HCT116 (cell line): ENCODE measurements around the gene ARMS2. TPM values are rescaled to one million over a fixed set of nuclear protein-coding genes. Genes with fewer than 3 reads are reported as not detected.

Experiments
- ATAC-seq: fragments of 200-7000 bp; cut with Tn5 transposase; 2 replicates; pipeline ENCODE4 v1.9.1; 2020; ENCODE audit warnings: mild to moderate bottlenecking, moderate library complexity
- BruUV-seq: library from RNA; stranded (reverse); fragments of 400-500 nt; replicated peaks from 2 replicates; lab custom pipeline; 2021; lab: Mats Ljungman, UMichigan
- CTCF ChIA-PET: fragments of 300-600 bp; sonication (Branson Sonifier 250); formaldehyde crosslinking; loops from one replicate; lab custom pipeline; 2021; ENCODE audit warnings: antibody characterized with exemption; lab: Charles Lee
- POLR2A ChIA-PET: fragments of 300-600, 350-600 bp; sonication (Branson Sonifier 250); formaldehyde crosslinking; loops from one replicate; lab custom pipeline; 2021; ENCODE audit warnings: antibody characterized with exemption; lab: Charles Lee
- RAD21 ChIA-PET, 2 experiments: fragments of 300-600 bp; sonication (Branson Sonifier 250); formaldehyde crosslinking; loops; one replicate each; lab custom pipeline; 2023; ENCODE audit warnings: low total read pairs in 2 of 2; ENCODE audit not compliant: uncharacterized antibody in 2 of 2, unreplicated experiment in 2 of 2, low non-redundant PET in 1 of 2; lab: Charles Lee
- DNase-seq: peaks from one replicate; pipeline ENCODE4 v3.0.0-alpha.2; 2010; ENCODE audit warnings: low read depth, low spot score
- H2AFZ ChIP-seq: fragments of 200-600 bp; shearing (Covaris generic), sonication (generic); 2 replicates; pipeline ENCODE4 v1.6.1; 2017; ENCODE audit warnings: low read depth, mixed run types, mixed read lengths, antibody characterized with exemption, low read length; ENCODE audit not compliant: poor library complexity, severe bottlenecking
- H3K27ac ChIP-seq: 2 replicates; pipeline ENCODE4 v1.5.1; 2012; ENCODE audit warnings: low read depth, low read length
- H3K27me3 ChIP-seq: fragments of 200-600 bp; sonication (generic); 2 replicates; pipeline ENCODE4 v1.6.1; 2016; ENCODE audit warnings: mixed run types, low read length, mixed read lengths; ENCODE audit not compliant: insufficient read depth
- H3K36me3 ChIP-seq, 2 experiments: fragments of 200-500 bp in 1 of 2; fragments of 200-600 bp in 1 of 2; sonication (Bioruptor generic) in 1 of 2; sonication (generic) in 1 of 2; 2 replicates each; pipeline versions ENCODE4 v1.5.1 to v1.6.1; 2014 to 2016; ENCODE audit warnings: low read length in 2 of 2, inconsistent platforms in 1 of 2, mixed read lengths in 1 of 2, mixed run types in 1 of 2; ENCODE audit not compliant: insufficient read depth in 2 of 2, control insufficient read depth in 1 of 2
- H3K4me1 ChIP-seq, 2 experiments: fragments of 200-600 bp in 1 of 2; sonication (generic) in 1 of 2; 2 replicates each; pipeline versions ENCODE4 v1.5.1 to v1.6.1; 2012 to 2017; ENCODE audit warnings: low read length in 2 of 2, inconsistent platforms in 1 of 2, mild to moderate bottlenecking in 1 of 2, mixed read lengths in 1 of 2, mixed run types in 1 of 2, moderate library complexity in 1 of 2; ENCODE audit not compliant: insufficient read depth in 2 of 2, control insufficient read depth in 1 of 2
- H3K4me2 ChIP-seq: fragments of 200-600 bp; sonication (generic); 2 replicates; pipeline ENCODE4 v1.6.1; 2017; ENCODE audit warnings: mixed run types, low read length, mixed read lengths
- H3K4me3 ChIP-seq, 2 experiments: fragments of 200-600 bp in 1 of 2; sonication (generic) in 1 of 2; replicated peaks in 1 of 2; 2 replicates each; pipeline ENCODE4 v1.5.1; 2011 to 2016; ENCODE audit warnings: low read length in 2 of 2, control low read depth in 1 of 2, low read depth in 1 of 2, mild to moderate bottlenecking in 1 of 2, mixed read lengths in 1 of 2, mixed run types in 1 of 2
- H3K79me2 ChIP-seq: fragments of 200-600 bp; sonication (generic); 2 replicates; pipeline ENCODE4 v1.6.1; 2017; ENCODE audit warnings: mild to moderate bottlenecking, mixed run types, low read length, moderate library complexity, mixed read lengths; ENCODE audit not compliant: insufficient read depth
- H3K9ac ChIP-seq: fragments of 200-600 bp; sonication (generic); 2 replicates; pipeline ENCODE4 v1.6.1; 2016; ENCODE audit warnings: low read length, mixed read lengths
- H3K9me2 ChIP-seq: fragments of 200-600 bp; sonication (generic), shearing (Covaris generic); 2 replicates; pipeline ENCODE4 v1.6.1; 2017; ENCODE audit warnings: mixed run types, mild to moderate bottlenecking, moderate library complexity; ENCODE audit not compliant: insufficient read depth
- H3K9me3 ChIP-seq, 2 experiments: fragments of 200-500 bp in 1 of 2; fragments of 200-600 bp in 1 of 2; sonication (Bioruptor generic) in 1 of 2; sonication (generic) in 1 of 2; 2 replicates each; pipeline ENCODE4 v1.6.1; 2014 to 2017; ENCODE audit warnings: low read length in 2 of 2, mixed read lengths in 2 of 2, inconsistent platforms in 1 of 2, low read depth in 1 of 2, mild to moderate bottlenecking in 1 of 2, mixed run types in 1 of 2, moderate library complexity in 1 of 2; ENCODE audit not compliant: control insufficient read depth in 1 of 2, insufficient read depth in 1 of 2
- H4K20me1 ChIP-seq: fragments of 200-600 bp; sonication (generic), shearing (Covaris generic); 2 replicates; pipeline ENCODE4 v1.6.1; 2017; ENCODE audit warnings: mixed run types, mild to moderate bottlenecking, moderate library complexity; ENCODE audit not compliant: insufficient read depth
- CTCF ChIP-seq, 3 experiments: fragments of 200-600 bp in 1 of 3; sonication (generic) in 1 of 3; IDR thresholded peaks in 2 of 3; conservative IDR thresholded peaks in 1 of 3; 2 replicates each; pipeline ENCODE4 v1.5.1; 2012 to 2017; ENCODE audit warnings: low read depth in 2 of 3, low read length in 2 of 3, antibody characterized with exemption in 1 of 3, borderline replicate concordance in 1 of 3, control low read depth in 1 of 3, mild to moderate bottlenecking in 1 of 3, mixed read lengths in 1 of 3, mixed run types in 1 of 3, moderate library complexity in 1 of 3; ENCODE audit not compliant: insufficient read depth in 1 of 3
- EGR1 ChIP-seq: IDR thresholded peaks from 2 replicates; pipeline ENCODE4 v1.6.1; 2012; ENCODE audit warnings: low read depth
- EZH2phosphoT487 ChIP-seq: fragments of 200-600 bp; IDR thresholded peaks from 2 replicates; pipeline ENCODE4 v1.6.1; 2018; ENCODE audit warnings: antibody characterized with exemption, borderline replicate concordance
- FOSL1 ChIP-seq: IDR thresholded peaks from 2 replicates; pipeline ENCODE4 v1.6.1; 2012; ENCODE audit warnings: low read depth
- JUND ChIP-seq: IDR thresholded peaks from 2 replicates; pipeline ENCODE4 v1.6.1; 2012
- MAX ChIP-seq: IDR thresholded peaks from 2 replicates; pipeline ENCODE4 v1.6.1; 2012
- REST ChIP-seq: IDR thresholded peaks from 2 replicates; pipeline ENCODE4 v1.6.1; 2012; ENCODE audit warnings: low read depth
- SIN3A ChIP-seq: IDR thresholded peaks from 2 replicates; pipeline ENCODE4 v1.6.1; 2012; ENCODE audit warnings: low read depth
- SP1 ChIP-seq: IDR thresholded peaks from 2 replicates; pipeline ENCODE4 v1.6.1; 2012; ENCODE audit warnings: low read depth
- SRF ChIP-seq: IDR thresholded peaks from 2 replicates; pipeline ENCODE4 v1.6.1; 2012; ENCODE audit warnings: low read depth
- intact Hi-C: fragments of 100-400 bp; cut with micrococcal nuclease; formaldehyde crosslinking; loops from 2 replicates; pipeline ENCODE4 v1.10.0; 2022
- total RNA-seq: library from RNA; stranded (reverse); gene quantifications from one replicate; pipeline ENCODE4 v1.2.1, GENCODE V29; 2021; ENCODE audit not compliant: unreplicated experiment

Gene ARMS2
- total RNA-seq, 1 experiment from 2014 or later: not detected

GRCh38 chr10:122466951-122467381 is 12.5 kb downstream of the ARMS2 start (continued):
- TF ChIP-seq REST: no peak

DNA sequence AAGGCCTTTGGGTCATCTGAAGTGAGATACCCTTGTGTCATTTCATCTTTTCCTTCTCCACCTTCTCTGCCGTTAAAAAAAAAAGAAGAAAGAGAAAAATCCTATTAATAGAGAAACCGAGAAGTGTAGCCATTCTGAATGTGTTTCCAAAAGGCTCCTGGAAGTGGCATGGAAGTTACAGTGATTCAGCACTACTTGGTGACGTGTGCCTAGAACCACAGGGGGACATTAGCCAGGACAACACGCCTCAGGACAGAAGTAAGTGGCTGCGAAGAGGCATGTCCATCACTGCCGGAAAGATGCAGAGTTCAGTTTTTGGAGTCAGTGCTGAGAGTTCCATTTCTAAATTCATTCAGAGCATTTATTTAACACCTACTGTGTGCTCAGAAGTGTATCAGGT is 13.2 kb downstream of the ARMS2 start:
- TF ChIP-seq SIN3A (no peak), MAX (no peak), SP1 (no peak), EGR1 (no peak), FOSL1 (no peak), SRF (no peak), JUND (no peak), EZH2phosphoT487 (no peak), CTCF (IDR thresholded peaks at IDR 0.05 in 2 of 3, conservative IDR thresholded peaks at IDR 0.05 in 1 of 3; ENCODE audit: borderline replicate concordance in 1 of 3, insufficient read depth in 1 of 3, low read depth in 2 of 3, low read length in 2 of 3) (no peak)
- Histone ChIP-seq H3K27me3 (peaks cover 32% of the 10 kb centered on the region; the same call in 1 of the 2 replicates), H3K27ac (no peak overlapping the region), H3K4me2 (no peak overlapping the region), H2AFZ (no peak overlapping the region), H3K4me3 (no peak overlapping the region), H3K79me2 (no peaks in the 10 kb centered on the region), H3K36me3 (no peaks in the 10 kb centered on the region), H3K9me3 (no peaks in the 10 kb centered on the region), H4K20me1 (no peaks in the 10 kb centered on the region), H3K4me1 (peaks cover 7 to 13% of the 10 kb centered on the region in 2 experiments; a peak in 3 of 4 replicates), H3K9ac (no peak overlapping the region), H3K9me2 (no peaks in the 10 kb centered on the region)
- no peak for DNase-seq
- no peak for ATAC-seq
- ChIA-PET RAD21 (no interaction called here), POLR2A (no interaction called here), CTCF (interaction anchor here (2.9 kb wide), 1 partner anchor 98 kb away, joined by 7 read pairs; no protein-coding TSS in a partner anchor)
- intact Hi-C loops: no loop called here
- no TSS peak for BruUV-seq
